ENCODE data around the gene CALML3.

The CALML3 gene

GRCh38 chr10:5511231-5511884 is 13.4 kb upstream of the CALML3 start:
- in situ Hi-C loops (cut with HindIII; ENCODE audit: low sequenced_read_pairs), result no loop called here
- no peak overlapping the region for H3K4me3 ChIP-seq (ENCODE audit: low read depth, low read length)
- no peak for TF ChIP-seq CTCF (IDR thresholded peaks at IDR 0.05; ENCODE audit: low read depth, low read length)
- no peak for DNase-seq (ENCODE audit: low read depth, low spot score)

- H3K4me3 ChIP-seq (ENCODE audit: low read depth, low read length), result no peak overlapping the region
- no peak for TF ChIP-seq CTCF (IDR thresholded peaks at IDR 0.05; ENCODE audit: low read depth, low read length)
- no peak for DNase-seq (ENCODE audit: low read depth, low spot score)
- in situ Hi-C loops (cut with HindIII; ENCODE audit: low sequenced_read_pairs), result no loop called here
These were observed 12.9 kb upstream of the CALML3 start for GRCh38 chr10:5511885-5512280.

- in situ Hi-C loops (cut with HindIII; ENCODE audit: low sequenced_read_pairs), result no loop called here
- no peak for TF ChIP-seq CTCF (IDR thresholded peaks at IDR 0.05; ENCODE audit: low read depth, low read length)
- no peak for DNase-seq (ENCODE audit: low read depth, low spot score)
- H3K4me3 ChIP-seq (ENCODE audit: low read depth, low read length), result no peak overlapping the region
These were observed 12.4 kb upstream of the CALML3 start for GRCh38 chr10:5512331-5512730.

- TF ChIP-seq CTCF (IDR thresholded peaks at IDR 0.05; ENCODE audit: low read depth, low read length), result no peak
- no peak overlapping the region for H3K4me3 ChIP-seq (ENCODE audit: low read depth, low read length)
- no peak for DNase-seq (ENCODE audit: low read depth, low spot score)
- in situ Hi-C loops (cut with HindIII; ENCODE audit: low sequenced_read_pairs), result no loop called here
These were observed 11.7 kb upstream of the CALML3 start for GRCh38 chr10:5512881-5513612.

GRCh38 chr10:5514226-5514850 is 10.4 kb upstream of the CALML3 start:
- in situ Hi-C loops (cut with HindIII; ENCODE audit: low sequenced_read_pairs), result no loop called here
- no peak overlapping the region for H3K4me3 ChIP-seq (ENCODE audit: low read depth, low read length)
- DNase-seq (ENCODE audit: low read depth, low spot score), result no peak
- no peak for TF ChIP-seq CTCF (IDR thresholded peaks at IDR 0.05; ENCODE audit: low read depth, low read length)

GRCh38 chr10:5515948-5516761 is 8.6 kb upstream of the CALML3 start:
- H3K4me3 ChIP-seq (ENCODE audit: low read depth, low read length), result no peak overlapping the region
- TF ChIP-seq CTCF (IDR thresholded peaks at IDR 0.05; ENCODE audit: low read depth, low read length), result no peak
- in situ Hi-C loops (cut with HindIII; ENCODE audit: low sequenced_read_pairs), result no loop called here
- no peak for DNase-seq (ENCODE audit: low read depth, low spot score)
